ENCODE measurements around the gene HHIPL1.
"Not testable (repeated sequence)": the region's sequence is repeated elsewhere in the genome, so short reads cannot be mapped to it uniquely, and the experiment has no call there.

Gene HHIPL1

DNA sequence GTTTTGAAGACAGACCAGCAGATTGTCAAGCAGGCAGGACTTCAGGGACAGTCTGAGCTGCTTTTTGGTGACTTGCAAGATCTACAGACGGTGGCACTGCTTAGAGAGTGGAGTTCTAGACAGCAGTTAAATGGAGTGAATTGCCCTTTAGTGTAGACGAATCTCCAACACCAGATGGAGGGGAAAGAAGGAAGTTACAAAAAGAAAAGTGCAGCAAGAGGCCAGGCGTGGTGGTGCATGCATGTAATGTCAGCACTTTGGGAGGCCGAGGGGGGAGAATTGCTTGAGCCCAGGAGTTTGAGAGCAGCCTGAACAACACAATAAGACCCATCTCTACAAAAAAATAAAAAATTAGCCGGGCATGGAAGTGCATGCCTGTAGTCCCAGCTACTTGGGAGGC, 8.4 kb upstream of the HHIPL1 start:
- DNase-seq = no peak

DNA sequence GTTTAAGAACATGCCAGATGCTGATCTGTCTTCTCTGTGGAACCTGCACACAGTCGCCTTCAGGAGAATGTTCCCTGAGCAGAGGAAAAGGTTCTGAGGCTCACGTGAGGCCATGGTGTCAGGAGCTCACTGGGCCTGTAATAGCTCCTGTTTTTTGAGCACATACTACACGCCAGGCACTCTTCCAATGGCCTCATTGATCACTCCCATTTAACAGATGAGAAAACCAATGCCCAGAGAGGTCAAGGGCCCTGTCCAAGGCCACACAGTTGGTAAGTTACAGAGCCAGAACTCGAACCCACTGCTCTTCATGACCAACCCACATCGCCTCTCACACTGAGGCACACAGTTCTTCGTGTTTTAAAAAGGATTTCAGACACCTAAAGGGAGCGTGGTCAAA, 7.3 kb upstream of the HHIPL1 start:
- DNase-seq = no peak

DNA sequence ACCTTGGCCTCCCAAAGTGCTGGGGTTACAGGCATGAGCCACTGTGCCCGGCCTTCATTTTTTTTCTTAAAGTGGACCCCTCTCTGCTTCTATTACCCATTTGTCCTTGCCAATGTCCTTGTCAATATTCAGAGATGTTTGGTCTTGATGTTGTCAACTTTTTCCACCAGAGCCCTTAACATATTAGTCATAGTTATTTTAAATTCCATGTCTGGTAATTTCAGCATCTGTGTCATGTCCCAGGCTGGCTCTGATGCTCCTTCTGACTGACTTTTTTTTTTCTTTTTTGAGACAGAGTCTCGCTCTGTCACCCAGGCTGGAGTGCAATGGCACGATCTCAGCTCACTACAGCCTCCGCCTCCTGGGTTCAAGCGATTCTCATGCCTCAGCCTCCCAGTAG, 2.2 kb upstream of the HHIPL1 start:
- not testable (repeated sequence) for DNase-seq

DNA sequence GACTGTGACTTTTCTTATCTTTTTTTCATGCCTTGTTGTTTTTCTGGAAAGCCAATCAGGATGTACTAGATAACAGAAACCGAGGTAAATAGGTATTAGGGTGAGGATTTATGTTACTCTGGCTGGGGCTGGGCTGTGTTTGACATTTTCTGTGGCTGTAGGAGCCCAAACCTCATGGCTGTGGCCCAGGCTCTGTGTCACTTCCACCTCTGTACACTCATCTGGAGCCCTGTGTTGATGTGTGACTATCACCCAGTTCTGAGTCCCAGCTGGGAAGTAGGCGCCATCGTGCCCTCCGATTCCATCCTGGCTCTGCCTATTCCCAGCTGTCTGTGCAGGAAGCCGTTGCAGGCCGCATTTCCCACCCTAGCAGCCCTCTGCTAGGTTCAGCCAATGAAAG, 1.6 kb upstream of the HHIPL1 start:
- DNase-seq = no peak

DNA sequence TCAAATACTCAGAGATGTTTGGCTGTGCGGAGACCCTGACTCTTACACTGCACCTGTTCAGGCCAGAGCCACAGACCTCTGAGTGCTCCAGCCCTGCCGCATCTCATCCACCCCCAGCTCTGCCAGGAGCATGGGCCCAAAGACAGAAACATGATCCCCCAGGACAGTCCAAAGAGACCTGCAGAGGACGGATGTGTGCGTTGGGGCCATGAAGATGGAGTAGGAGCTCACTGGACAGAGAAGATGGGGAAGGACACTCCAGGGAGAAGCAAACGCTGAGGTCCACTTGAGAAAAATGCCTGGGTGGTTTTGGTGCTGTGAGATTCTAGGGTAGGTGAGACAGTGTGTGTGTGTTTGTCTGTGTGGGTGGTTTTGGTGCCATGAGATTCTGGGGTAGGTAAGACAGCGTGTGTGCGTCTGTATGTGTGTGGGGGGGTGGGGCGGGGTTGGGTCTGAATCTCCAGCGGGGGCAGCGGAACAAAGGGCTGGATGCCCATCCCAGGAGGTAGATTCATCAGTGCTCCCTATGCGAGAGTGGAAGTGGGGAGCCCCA, 818 bp upstream of the HHIPL1 start:
- no peak for DNase-seq

DNA sequence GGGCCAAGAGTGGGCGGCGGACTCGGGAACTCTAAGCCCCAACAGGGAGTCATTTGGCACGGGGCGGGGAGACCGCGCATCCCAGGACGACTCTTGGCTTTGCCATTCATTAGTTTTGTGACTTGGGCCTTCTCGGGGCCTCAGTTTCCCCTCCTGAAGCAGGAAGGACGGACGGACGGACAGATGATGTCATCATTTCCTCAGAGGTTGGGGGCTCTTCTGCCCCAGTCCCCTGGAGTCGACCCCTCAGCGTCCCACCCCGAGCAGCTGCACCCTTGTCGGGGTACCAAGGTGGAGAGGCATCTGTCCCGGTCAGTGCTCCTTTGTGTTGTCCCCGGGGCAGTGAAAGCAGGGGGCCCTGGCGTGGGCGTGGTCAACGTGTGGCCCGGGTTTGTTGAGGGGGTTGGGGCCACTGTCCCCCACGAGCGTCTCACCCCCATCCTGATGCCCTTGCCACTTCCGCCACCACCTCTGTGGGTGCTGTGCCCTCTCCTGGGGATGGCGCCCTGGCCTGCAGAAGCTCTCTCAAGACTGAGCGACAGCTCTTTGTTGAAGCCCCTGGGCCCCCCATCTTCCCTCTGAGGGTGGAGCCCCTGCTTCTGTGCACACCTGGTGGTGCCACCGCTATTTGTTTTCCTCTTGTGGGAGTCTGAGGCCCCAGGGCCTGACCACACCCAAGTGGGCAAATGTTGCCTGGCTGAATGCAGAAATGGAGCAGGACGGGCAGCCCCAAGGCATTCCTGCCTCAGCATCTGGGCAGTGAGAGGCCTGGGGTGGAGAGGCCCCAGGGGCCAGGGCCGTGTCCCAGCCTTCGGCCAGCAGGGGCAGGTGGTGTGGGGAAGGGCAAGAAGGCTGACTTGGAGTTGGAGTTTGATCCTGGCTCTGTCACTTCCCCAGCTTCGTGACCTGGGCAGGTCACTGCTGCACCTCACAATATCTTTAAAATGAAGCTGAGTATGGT, 896 bp downstream of the HHIPL1 start:
- no peak for DNase-seq

DNA sequence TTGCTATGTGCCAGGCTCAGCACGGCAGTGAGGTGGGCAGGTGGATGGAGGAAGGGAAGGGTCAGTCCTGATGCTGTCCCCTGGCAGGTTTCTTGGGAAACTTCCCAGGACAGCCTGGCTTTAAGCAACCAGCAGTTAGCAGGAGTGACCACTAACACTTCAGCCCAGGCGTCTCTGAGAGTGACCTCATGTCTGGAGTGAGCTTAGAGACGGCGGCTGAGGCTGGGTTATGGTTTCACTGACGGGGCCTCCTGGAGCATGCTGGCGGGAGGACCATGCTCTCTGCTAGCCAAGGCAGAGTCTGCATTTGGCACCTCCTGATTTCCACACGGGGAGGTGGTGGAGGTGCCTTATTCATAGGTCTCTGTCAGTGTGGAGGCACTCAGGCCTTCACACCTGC, 2.5 kb downstream of the HHIPL1 start:
- no peak for DNase-seq

DNA sequence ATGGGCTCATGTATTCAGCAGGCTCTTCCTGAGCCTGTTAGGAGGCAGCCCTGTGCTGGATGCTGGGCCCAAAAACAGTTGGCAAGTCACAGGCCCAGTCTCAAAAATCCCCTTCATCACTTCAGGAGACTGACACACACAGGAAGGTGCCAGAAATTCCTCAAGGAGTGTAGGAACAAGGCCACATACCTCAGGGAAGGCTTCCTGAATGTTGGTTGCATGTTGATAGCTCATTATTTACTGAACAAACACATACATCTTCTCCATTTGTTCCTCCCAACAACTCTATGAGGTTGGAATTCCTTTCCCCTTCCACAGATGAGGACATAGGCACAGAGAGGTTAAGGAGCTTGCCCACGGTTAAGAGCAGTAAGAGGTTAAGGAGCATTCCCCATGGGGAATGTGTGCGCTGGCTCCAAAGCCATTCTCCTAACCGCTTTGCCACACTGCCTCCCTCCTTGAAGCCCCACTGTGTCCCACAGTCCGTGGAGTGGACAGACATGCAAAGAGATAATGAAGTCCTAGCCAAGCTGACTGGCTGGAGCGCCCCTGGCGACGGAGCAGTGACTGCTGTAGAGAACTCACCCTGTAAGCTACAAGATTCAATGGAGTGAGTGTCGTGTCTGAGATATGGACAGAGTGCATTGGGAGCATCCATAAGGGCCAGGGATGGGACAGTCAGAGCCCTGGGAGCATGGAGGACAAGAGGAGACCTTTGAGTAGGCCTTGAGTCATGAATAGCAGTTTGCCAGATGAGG, 3.3 kb downstream of the HHIPL1 start:
- DNase-seq = no peak

DNA sequence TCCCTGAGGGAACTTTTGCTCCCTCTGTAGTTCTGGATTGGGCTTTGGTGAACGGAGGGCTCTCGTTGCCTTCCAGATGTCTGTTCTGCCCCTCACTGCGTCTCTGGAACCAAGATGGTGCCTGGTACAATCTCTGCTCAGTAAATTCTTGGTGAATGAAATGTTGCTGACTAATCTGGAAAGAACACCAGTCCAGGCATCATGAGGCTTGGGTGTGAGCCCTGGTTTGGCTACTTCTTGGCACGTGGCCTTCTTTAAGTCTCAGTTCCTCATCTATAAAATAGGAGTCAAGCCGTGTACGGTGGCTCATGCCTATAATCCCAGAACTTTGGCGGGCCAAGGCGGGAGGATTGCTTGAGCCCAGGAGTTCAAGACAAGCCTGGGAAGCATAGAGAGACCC, 4.3 kb downstream of the HHIPL1 start:
- no peak for DNase-seq

DNA sequence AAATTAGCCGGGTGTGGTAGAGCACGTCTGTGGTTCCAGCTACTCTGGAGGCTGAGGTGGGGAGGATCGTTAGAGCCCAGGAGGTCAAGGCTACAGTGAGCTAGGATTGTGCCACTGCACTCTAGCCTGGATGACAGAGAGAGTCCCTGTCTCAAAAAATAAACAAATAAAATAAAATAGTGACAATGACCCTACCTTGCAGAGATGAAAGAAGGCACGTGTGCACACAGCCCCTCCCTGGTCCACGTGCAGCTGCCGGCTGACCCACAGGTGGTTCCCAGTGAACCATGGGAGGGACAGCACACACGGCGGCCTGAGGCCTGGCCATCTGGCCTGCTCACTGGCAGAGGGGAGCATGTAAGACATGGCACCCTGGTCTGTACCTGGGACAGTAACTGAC, 4.7 kb downstream of the HHIPL1 start:
- DNase-seq = no peak

DNA sequence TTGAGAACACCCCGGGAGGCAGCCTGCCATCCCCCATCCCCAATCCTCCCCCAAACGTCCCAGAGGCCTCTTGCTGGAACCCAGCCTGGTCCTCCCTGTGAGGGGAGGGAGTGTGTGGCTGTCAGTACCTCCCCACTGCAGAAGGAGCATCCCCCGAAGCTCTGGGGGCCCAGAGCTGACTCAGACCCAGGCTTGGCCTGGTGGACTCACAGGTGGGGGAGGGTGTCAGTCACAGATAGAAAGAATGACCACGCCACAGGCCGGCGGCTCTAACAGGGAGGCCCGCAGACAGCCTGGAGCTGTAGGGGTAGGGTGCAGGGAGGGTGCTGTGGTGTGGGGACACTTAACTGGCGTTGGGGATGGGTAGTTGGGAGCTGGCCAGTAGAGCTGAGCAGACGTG, 5.3 kb downstream of the HHIPL1 start:
- DNase-seq = no peak

DNA sequence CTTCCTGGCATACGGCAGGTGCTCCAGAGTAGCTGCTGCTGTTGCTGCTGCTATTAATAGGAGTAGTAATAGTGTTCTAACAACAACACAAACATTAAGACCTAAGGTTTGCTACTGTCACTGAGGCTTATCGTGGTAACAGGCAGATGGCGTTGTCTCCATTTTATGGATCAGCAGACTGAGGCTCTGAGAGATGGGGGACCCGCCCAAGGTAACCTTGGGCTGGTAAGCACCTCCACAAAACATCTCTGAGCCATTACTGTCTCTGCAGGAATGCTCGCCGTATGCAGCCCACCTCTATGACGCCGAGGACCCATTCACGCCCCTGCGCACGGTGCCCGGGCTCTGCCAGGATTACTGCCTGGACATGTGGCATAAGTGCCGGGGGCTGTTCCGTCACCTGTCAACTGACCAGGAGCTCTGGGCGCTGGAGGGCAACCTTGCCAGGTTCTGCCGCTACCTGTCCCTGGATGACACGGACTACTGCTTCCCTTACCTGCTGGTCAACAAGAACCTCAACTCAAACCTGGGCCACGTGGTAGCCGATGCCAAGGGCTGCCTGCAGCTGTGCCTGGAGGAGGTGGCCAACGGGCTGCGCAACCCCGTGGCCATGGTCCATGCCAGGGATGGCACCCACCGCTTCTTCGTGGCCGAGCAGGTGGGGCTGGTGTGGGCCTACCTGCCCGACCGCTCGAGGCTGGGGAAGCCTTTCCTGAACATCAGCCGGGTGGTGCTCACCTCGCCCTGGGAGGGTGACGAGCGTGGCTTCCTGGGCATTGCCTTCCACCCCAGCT, 7.2 kb downstream of the HHIPL1 start:
- DNase-seq = no peak

DNA sequence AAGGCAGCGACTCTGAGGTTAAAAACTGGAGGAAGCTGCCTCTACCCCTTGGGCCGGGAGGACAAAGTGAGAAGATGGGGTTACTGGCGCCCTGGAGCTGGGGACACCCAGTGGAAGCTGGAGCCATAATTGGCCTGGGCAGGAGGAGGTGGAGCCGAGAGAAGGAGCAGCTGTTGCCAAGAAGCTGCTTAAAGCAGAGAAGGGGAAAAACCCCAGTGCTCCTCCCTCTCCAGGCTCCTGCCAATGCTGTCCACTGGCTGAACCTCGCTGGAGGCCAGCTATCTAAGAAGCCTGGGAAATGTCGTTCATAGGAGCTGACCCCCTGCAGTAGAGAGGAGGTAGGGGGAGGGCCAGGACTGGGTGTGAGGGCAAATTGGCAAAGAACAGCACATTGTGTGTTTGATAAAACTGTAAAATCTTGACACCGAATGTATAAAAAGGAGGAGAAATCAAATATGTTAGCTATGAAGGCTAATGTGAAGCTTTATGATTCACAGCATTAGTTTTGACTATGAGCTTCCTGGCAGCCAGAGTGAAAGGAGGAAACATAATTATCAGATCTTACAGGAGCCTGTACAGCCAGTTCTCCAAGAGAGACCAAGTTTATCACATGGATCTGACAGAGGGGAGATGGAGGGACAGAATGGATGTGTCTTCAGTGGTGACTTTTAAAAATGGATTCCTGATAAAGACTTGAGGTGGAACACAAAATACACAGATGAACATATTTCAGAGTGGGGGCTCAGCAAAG, 9.5 kb downstream of the HHIPL1 start:
- DNase-seq = no peak

DNA sequence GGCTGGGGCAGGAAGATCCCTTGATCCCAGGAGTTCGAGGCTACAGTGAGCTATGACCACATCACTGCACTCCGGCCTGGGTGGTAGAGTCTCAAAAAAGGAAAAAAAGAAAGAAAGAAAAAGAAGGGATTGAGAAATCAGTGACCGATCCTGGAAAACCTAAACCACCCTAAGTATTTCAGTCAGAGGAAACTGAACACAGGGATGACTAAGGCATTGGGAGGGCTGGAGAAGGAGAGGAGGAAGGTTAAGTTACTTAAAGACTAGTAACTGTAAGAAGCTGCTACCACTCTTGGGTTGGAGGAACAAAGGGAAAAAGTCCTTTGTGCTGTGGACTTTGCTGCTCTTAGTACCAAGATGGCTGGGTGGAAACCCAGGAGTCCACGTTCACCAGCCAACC, 10.6 kb downstream of the HHIPL1 start:
- DNase-seq = no peak

DNA sequence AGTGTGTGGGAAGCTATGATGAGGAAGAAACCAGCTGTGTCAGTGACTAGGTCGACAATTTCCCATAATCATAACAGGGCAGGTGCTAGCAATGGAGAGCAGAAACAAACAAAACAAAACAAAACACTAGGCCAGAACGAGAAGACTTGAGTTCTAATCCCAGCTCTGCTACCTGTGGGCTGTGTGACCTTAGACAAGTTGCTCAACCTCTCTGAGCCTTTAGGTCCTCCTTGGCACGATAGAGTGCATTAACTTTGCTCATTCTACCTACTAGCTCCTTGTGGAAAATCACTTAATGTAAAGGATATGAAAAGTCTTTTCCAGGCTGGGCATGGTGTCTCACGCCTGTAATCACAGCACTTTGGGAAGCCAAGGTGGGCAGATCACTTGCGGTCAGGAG, 11.2 kb downstream of the HHIPL1 start:
- DNase-seq = no peak

DNA sequence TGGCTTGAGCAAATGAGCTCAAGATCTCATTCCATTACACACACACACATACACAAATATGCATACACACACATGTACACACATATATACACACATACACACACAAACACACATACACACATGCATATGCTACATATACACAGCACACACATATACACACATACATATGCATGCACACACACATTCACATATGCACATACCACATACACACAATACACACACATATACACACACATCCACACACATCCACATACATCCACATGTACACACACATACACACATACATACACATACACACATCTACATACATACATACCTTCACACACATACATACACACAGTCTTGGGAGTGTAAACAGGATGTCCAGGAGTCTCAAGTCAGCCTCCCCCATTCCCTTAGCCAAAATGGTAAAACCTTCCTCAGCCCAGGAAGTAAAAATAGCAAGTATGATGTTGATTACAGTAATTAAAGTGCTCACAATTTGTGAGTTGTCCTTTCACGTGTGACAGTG, 12.8 kb downstream of the HHIPL1 start:
- no peak for DNase-seq

DNA sequence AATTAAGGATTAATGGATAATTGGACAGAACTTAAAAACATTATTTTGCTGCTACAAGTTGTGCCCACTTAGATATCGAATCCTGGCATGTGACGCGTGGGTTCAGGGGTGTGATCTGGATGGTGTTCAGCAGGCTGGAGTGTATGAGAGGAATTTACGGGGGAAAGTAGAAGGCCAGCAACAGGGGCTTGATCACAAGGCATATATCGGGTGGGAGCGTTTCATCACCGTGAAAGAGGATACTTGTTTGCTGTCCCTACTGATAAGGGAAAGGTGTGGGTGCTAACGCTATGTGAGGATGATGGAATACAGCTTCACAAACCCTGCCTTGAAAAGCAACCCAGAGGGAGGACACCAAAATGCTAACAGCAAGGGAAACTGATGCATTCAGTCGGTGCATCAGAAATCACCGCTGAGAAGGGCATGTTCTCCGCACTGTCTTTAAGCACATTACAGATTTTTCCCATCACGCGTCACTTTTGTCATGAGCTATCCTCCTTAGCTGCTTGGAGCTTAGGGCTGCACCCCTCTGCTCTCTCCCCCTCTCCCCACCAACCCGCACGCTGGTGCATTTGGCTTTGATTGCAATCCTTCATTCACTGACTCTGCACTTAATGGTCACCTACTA, 13.4 kb downstream of the HHIPL1 start:
- no peak for DNase-seq

DNA sequence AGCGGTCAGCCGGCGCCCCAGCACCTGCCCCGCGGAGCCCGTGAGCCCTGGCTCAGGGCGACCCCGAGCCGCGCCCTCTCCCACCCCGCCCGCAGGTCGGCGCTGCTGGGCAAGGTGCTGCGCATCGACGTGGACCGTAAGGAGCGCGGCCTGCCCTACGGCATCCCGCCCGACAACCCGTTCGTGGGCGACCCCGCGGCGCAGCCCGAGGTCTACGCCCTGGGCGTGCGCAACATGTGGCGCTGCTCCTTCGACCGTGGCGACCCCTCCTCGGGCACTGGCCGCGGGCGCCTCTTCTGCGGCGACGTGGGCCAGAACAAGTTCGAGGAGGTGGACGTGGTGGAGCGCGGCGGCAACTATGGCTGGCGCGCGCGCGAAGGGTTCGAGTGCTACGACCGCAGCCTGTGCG, 14.4 kb downstream of the HHIPL1 start:
- DNase-seq = no peak

DNA sequence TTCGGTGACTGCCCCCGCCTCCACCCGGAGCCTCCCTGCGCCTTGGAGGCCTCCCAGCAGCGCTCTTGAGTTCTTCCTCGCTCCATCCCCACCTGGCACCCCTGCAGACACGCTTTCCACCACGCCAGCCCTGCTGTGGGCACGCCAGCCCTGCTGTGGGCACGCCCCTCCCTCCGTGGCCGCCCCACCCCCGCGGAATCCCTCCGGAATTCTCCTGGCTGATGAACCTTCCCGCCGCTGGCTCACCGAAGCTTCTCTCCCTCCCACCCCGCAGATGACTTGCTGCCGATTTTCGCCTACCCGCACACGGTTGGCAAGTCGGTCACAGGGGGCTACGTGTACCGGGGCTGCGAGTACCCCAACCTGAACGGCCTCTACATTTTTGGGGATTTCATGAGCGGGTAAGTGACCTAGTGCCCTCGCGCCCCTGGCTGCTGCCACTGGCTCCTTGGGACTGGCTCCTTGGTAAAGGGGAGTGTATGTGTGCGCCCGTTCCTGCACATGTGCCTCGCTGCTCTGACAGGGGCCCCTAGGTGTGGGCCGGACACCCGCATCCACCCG, 15.2 kb downstream of the HHIPL1 start:
- no peak for DNase-seq

DNA sequence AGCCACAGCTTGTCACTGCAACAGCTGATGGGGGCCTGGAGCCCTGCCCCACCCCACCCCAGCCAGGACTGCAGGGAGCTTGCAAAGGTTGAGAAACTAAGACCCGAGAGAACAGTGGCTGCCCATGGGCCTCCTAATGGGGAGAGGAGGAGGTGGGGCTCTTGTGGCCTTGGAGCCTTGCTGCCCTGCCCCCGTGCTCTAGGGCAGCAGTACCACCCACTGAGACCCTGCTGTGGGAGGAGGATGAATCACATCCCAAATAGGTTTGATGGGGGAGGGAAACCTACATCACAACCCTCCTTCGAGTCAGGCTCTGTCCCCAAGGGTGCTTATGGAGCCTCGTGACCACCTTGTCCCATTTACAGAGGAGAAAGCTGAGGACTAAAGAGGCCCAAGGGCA, 15.9 kb downstream of the HHIPL1 start:
- no peak for DNase-seq

DNA sequence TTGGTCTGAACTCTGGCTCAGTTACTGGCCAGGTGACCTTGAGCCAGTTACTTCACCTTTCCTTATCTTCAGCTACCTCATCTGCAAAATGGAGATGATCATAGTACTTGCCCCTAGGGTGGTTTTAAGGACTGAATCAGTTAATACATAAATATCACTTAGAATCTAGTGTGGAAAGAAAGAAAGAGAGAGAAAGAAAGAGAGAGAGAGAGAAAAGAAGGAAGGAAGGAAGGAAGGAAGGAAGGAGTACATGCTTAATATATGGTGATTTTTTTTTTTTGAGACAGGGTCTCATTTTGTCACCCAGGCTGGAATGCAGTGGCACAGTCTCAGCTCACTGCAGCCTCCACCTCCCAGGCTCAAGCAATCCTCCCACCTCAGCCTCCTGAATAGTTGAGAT, 16.3 kb downstream of the HHIPL1 start:
- DNase-seq = not testable (repeated sequence)

All from CD4-positive, alpha-beta T cell treated with Interferon gamma for 1 hour (primary cell).